ENCODE measurements around the gene METTL24.
"Not testable (repeated sequence)": the region's sequence is repeated elsewhere in the genome, so short reads cannot be mapped to it uniquely, and the experiment has no call there.

Gene METTL24

GRCh38 chr6:110359556-110359955 lies 1.4 kb upstream of the METTL24 start:
- DNase-seq, result no peak

DNA sequence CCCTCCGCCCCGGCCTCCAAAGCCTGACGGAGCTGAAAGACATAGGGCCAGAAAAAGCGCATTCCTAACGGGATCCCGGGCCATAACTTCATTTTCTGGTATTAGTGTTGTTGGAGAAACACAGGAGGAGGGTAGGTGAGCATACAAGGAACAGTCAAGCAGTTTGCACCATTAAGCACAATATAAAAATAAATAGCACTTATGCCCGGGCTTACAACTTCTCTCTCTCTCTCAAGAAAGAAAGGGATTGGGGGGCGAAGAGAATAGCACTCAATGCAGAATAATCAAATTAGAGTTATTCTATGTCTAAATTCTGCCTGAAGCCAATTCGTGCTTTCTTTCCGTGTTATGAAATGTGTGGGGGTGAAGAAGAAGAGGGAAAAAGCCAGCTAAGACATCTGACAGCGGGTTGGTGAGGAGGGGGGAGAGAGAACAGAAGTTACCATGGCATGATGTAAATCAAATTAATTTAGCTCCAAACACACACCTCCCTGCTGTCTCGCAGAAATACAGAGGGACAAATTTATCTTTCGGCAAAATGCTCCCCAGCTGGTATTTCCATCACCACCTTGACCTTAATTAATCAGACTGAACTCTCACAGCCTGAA lies 508 bp upstream of the METTL24 start:
- no peak for DNase-seq

GRCh38 chr6:110357298-110357663 lies 868 bp downstream of the METTL24 start:
- no peak for DNase-seq

DNA sequence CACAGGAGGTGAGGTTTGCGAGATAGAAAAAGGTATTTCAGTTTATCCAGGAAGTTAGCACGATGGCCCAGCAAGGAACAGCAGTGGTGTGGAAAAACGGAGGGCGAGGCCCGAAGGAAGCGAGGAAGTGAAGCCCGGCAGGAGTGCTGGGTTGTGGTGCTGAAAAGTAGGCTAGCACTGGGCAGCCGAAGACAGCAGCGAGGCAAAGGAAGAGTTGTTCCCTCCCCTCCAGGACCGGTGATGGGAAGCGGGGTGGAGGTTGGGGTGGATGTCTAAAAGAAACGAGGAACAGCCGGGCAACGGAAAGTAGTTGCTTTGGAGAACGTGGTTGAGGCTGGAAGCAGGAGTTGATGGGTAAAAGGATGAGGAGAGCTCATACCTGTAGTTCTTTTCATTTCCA lies 1.4 kb downstream of the METTL24 start:
- DNase-seq, result no peak

DNA sequence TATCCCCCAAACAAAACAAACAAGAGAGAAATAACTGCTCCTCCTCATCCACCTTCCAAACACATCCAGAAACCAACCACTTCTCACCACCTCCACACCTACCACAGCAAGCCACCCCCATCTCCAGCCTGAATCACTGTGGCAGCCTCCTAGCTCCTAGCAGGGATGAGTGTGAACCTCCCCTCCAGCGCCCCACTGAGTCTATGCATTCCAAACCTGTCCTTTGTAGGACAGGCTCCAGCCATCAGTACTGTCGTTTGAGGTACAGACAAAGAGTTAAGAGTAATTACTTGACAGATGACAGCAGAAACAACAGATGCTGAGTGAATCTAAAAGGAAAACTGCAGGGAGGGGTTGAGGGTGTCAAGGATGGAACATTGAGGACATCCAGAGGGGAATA lies 2.4 kb downstream of the METTL24 start:
- no peak for DNase-seq

- DNase-seq, result no peak
These were observed 3.1 kb downstream of the METTL24 start for GRCh38 chr6:110355022-110355421.

DNA sequence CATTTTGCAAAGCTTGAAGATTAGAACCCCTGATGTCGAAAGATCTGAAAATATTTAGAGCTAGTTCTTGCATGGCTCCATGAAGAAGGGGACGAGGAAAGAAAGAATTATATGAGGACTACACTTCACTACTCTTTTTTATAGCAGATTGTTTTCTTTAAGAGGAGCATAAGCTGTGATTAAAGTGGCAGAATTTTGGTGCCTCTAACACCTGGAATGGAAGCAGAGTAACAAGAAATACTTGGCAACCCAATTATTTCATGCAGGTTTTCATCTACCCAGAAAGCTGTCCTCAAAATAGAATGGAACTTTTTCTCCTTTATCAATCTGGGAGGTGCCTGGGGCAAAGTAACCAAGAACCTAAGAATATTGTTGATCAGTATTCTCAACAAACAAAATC lies 4.0 kb downstream of the METTL24 start:
- no peak for DNase-seq

GRCh38 chr6:110353457-110354001 lies 4.6 kb downstream of the METTL24 start:
- DNase-seq, result no peak

GRCh38 chr6:110352563-110353262 lies 5.4 kb downstream of the METTL24 start:
- DNase-seq, result no peak

GRCh38 chr6:110351986-110352385 lies 6.2 kb downstream of the METTL24 start:
- DNase-seq, result no peak

DNA sequence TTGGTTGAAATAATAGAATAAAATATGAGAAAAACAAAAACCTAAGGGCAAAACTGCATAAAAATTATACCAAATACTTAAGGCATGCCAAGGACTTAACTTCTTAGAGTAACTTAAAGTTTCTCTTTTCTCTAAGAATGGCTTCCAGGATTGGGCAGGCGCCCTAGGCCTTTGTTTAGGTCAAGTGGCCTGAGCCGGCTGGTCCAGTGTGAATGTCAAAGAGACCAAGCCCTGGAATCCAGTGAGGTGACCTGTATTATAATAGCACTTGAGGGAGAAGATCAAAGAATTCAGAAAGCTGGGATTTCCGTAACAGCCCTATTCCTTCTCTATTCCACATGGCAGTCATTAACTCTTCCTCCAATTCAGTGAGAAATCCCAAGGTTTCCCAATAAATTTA lies 6.6 kb downstream of the METTL24 start:
- no peak for DNase-seq

GRCh38 chr6:110350593-110350992 lies 7.6 kb downstream of the METTL24 start:
- not testable (repeated sequence) for DNase-seq

- DNase-seq, result no peak
These were observed 9.0 kb downstream of the METTL24 start for GRCh38 chr6:110348961-110349690.

GRCh38 chr6:110345025-110345424 lies 13.1 kb downstream of the METTL24 start:
- DNase-seq, result no peak

GRCh38 chr6:110342759-110343158 lies 15.4 kb downstream of the METTL24 start:
- DNase-seq, result no peak

DNA sequence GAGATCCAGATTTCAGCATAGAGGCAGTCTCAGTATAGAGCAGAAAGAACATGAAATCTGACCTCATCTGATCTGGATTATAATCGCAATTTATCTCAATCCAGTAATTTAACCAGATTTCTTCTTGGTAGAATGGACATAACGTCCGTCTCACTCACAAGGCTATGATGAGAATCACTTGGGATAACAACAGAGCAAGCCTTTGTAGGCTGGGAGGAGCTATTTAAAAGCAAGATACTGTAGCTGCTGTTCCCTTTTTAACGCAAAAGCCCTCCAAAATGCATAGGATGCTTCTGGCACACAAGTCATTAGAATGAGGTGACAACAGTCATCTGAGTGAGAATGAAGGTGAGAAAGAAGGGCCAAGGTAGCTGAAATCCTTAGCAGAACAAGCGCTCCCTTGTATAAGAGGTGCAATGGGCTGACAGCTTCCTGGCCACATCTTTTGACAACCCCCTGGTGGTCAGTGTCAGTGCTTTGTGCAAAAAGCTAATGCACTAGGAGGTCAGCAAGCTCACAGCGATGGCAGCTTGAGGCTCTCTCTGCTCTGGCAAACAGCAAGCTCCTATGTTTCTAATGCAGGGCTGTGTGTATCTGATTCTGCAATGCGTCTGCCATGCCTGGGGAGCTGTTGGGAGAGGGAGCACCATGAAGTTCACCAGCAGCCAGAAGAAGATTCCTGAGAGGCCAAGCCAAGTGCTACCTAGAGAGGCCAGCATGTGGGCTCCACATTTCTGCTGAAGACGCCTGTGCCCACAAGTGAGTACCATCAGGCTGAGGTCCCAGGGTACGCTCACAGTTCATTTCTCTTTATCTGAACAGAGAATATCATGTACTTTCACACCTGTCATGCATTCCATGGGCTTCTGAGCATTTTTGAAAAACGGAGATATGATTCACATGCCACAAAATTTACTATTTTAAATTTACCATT lies 16.2 kb downstream of the METTL24 start:
- DNase-seq, result peak; percentile 8

- DNase-seq, result no peak
These were observed 17.1 kb downstream of the METTL24 start for GRCh38 chr6:110341067-110341466.

DNA sequence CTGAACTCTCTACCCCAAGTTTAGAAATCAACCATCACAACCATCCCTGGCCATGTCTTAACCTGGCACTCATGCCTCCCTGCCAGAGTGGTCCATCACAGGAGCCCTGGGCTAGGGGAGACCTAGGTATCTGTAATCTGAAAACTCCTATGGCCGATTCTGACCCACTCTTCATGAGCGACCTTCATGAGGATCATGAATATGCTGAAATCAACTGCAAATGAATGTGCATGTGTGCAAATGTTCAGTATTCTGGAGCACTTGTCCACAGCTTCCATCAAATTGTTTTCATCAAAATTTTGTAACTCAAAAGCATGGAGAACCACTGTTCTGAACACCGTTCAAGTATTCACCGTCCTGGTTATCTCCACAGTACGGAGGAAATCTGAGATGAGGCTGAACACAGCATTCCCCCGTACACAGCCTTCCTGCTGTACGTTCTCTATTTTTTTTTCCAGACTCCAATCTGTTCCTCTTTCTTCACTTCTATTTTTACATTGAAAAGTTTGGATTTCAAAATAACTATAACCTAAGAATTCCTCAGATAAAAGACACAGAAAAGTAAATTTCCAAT lies 17.7 kb downstream of the METTL24 start:
- no peak for DNase-seq

GRCh38 chr6:110338820-110339470 lies 19.2 kb downstream of the METTL24 start:
- DNase-seq, result no peak

DNA sequence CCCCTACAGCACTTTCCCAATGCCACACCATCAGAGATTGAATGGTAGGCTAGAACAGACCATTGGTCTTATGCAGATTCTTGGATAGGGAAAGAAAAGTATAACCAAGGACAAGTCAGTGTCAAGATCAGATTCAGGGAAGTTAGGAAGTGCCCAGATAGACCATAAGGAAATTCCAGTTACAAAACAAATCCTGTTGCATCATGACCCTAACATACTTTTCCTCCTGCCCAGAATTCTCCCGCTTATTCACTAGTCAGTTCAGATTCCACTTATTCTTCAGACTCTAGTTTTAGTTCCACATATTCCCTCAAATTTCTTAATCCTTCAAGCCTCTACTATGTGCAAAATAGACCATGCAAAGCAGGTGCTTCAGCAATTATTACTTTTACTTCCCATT lies 20.7 kb downstream of the METTL24 start:
- DNase-seq, result no peak

GRCh38 chr6:110334423-110335180 lies 23.5 kb downstream of the METTL24 start:
- no peak for DNase-seq

All from SHP77 treated with DMSO at 0.1 percent for 48 hours (cell line).